BLaER1 treated with 17β-estradiol and CSF1 and Interleukin-3, amounts not matched to agents 10 nM and 100 nM (cell line): ENCODE data around the gene STK32B.

Experiments used
- H3K27ac ChIP-seq, 11 experiments: shearing (Covaris generic); formaldehyde crosslinking; 2 replicates each; pipeline ENCODE4 v1.8.1; 2022
- H3K27me3 ChIP-seq, 11 experiments: shearing (Covaris generic); formaldehyde crosslinking; 2 replicates each; pipeline ENCODE4 v1.8.1; 2022
- H3K36me3 ChIP-seq, 11 experiments: shearing (Covaris generic); formaldehyde crosslinking; 2 replicates each; pipeline ENCODE4 v1.8.1; 2022
- H3K4me1 ChIP-seq, 10 experiments: shearing (Covaris generic); formaldehyde crosslinking; 2 replicates each; pipeline ENCODE4 v1.8.1; 2022
- H3K4me2 ChIP-seq, 11 experiments: shearing (Covaris generic); formaldehyde crosslinking; 2 replicates each; pipeline ENCODE4 v1.8.1; 2022
- H3K4me3 ChIP-seq, 10 experiments: shearing (Covaris generic); formaldehyde crosslinking; 2 replicates each; pipeline ENCODE4 v1.8.1; 2022
- H3K9ac ChIP-seq, 11 experiments: shearing (Covaris generic); formaldehyde crosslinking; 2 replicates each; pipeline ENCODE4 v1.8.1; 2022
- H3K9me3 ChIP-seq, 11 experiments: shearing (Covaris generic); formaldehyde crosslinking; replicated peaks in 1 of 11; 2 replicates each; pipeline ENCODE4 v1.8.1; 2022
- H4K20me1 ChIP-seq, 11 experiments: shearing (Covaris generic); formaldehyde crosslinking; 2 replicates each; pipeline ENCODE4 v1.8.1; 2022
- Cebpa-rat ChIP-seq, 11 experiments: shearing (Covaris generic); IDR thresholded peaks; 2 replicates each; pipeline ENCODE4 v1.8.1; 2022

STK32B gene

DNA sequence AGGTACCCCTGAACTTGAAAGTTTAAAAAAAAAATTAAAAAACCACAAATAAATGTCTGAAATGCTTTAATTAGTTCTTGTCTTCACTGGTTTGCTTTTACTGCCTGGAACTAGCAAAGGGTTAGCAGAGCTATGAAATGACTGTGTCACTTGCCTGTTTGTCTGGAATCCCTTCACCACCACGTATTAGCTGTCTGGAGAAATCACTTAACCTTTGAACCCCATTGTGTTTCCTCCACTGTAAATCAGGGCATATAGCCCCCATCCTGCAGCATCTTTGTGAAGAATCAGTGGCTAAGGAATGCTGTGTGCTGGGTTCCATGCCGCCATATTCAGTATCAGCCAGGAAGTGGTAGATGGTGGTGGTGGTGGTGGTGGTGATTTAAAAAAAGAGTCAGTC lies 38.3 kb upstream of the STK32B start:
- Histone ChIP-seq H4K20me1 (no peaks in the 10 kb centered on the region), H3K4me1 (peaks cover 0 to 30% (median 21%) of the 10 kb centered on the region in 10 experiments; a peak in 17 of 20 replicates), H3K27ac (no peak overlapping the region; a peak in 1 of 22 replicates), H3K4me3 (no peak overlapping the region), H3K9ac (no peak overlapping the region), H3K4me2 (peak overlapping the region in 6 of 11 experiments; percentile 26 to 79 (median 69); a peak in 5 of 22 replicates), H3K36me3 (no peaks in the 10 kb centered on the region), H3K9me3 (peaks cover 0 to 22% (median 4%) of the 10 kb centered on the region in 11 experiments; a peak in 5 of 22 replicates), H3K27me3 (no peaks in the 10 kb centered on the region)
- TF ChIP-seq Cebpa-rat (IDR thresholded peaks at IDR 0.05), result no peak

DNA sequence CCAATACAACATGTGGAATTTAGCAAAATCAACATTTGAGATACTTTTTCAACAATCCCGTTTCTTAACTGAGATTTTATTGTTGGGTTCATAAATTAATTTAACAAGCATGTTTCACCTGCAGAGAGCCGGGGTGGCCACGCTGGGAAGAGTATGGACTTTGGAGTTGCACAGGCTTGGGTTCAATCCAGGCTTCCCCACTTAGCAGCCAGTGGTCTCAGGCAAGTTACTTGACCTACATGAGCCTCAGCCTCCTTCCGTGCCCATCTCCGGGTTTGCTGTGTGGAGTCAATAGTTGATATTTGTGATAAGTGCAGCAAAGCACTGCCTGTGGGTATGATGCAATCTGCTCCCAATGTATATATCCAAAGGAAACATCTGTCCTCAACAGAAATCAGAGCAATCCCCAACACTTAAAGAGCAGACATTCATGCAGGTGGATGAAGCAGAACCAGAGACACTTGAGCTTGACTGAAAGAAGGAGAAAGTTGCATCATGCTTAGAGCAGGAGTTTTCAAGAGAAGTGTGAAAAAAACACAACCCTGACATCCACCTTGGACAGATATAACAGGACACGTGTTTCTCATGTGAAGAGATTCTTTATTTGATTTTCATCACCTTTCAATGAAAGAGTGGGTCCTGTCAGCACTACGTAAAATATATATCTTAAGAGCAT lies 37.1 kb upstream of the STK32B start:
- Histone ChIP-seq H3K4me2 (peak overlapping the region; percentile 19 to 79 (median 67); a peak in 20 of 22 replicates), H4K20me1 (no peaks in the 10 kb centered on the region), H3K27ac (peak overlapping the region in 5 of 11 experiments; percentile 16 to 46 (median 42); a peak in 8 of 22 replicates), H3K4me1 (peaks cover 7 to 39% (median 23%) of the 10 kb centered on the region in 10 experiments), H3K9me3 (peaks cover 0 to 22% (median 4%) of the 10 kb centered on the region in 11 experiments; a peak in 5 of 22 replicates), H3K27me3 (peaks cover 7 to 12% (median 9%) of the 10 kb centered on the region in 11 experiments; a peak in 20 of 22 replicates), H3K4me3 (no peak overlapping the region), H3K9ac (no peak overlapping the region; a peak in 1 of 22 replicates), H3K36me3 (no peaks in the 10 kb centered on the region)
- peak in 8 of 11 experiments; percentile 31 to 87 (median 66); a peak in 13 of 22 replicates for TF ChIP-seq Cebpa-rat (IDR thresholded peaks at IDR 0.05)

DNA sequence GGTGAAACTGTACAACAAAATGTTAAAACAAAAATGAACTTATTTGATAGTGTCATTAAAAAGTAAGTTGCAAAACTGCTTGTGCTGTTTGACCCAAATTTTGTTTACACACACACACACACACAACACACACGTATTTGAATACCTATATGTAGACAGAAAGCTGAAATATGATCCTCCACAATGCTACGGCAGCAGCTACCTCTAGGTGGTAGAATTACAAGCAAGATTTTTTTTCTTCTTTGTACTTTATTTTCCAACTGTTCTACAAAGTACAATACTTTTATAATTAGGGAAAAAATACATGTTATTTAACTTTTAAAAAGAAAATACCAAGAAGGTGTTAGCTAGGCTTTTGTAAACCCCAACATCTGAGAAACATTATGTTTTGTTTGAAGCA lies 33.2 kb upstream of the STK32B start:
- Histone ChIP-seq H3K27me3 (peaks cover 10 to 19% (median 15%) of the 10 kb centered on the region in 11 experiments; a peak in 20 of 22 replicates), H4K20me1 (no peaks in the 10 kb centered on the region; a peak in 1 of 22 replicates), H3K9me3 (peaks cover 0 to 3% (median 0%) of the 10 kb centered on the region in 11 experiments; a peak in 2 of 22 replicates), H3K4me3 (no peak overlapping the region), H3K36me3 (no peaks in the 10 kb centered on the region), H3K27ac (no peak overlapping the region), H3K9ac (no peak overlapping the region), H3K4me1 (peaks cover 10 to 42% (median 27%) of the 10 kb centered on the region in 10 experiments), H3K4me2 (peak overlapping the region in 7 of 11 experiments; percentile 19 to 87 (median 64); a peak in 6 of 22 replicates)
- TF ChIP-seq Cebpa-rat (IDR thresholded peaks at IDR 0.05), result no peak

DNA sequence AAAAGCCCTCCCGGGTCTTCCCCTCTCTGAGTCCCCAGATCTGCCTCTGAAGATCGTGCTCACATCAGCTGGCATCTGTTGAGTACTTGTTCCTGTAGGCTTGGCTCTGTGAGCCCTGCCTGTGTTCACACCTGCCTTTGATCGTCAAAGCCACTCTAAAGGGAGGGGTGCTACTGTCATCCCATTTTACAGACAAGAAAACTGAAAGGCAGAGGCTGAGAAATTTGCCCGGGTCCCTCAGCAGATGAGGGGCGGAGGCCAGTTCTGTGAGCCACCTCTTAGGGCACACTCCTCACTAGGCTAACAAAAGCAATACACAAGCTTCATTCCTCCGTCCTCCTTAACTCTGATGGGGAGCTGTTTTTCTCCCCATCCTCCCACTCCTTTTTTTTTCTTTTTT lies 32.7 kb upstream of the STK32B start:
- peaks cover 10 to 37% (median 22%) of the 10 kb centered on the region in 10 experiments for H3K4me1 ChIP-seq
- H3K9me3 ChIP-seq, result peaks cover 0 to 6% (median 0%) of the 10 kb centered on the region in 11 experiments; a peak in 3 of 22 replicates
- no peak for TF ChIP-seq Cebpa-rat (IDR thresholded peaks at IDR 0.05)
- no peaks in the 10 kb centered on the region; a peak in 1 of 22 replicates for H4K20me1 ChIP-seq
- no peak overlapping the region for H3K27ac ChIP-seq
- peak overlapping the region in 9 of 11 experiments; percentile 19 to 87 (median 75); a peak in 13 of 22 replicates for H3K4me2 ChIP-seq
- H3K4me3 ChIP-seq, result no peak overlapping the region
- no peak overlapping the region for H3K9ac ChIP-seq
- H3K27me3 ChIP-seq, result peaks cover 10 to 19% (median 15%) of the 10 kb centered on the region in 11 experiments; a peak in 20 of 22 replicates
- no peaks in the 10 kb centered on the region for H3K36me3 ChIP-seq

DNA sequence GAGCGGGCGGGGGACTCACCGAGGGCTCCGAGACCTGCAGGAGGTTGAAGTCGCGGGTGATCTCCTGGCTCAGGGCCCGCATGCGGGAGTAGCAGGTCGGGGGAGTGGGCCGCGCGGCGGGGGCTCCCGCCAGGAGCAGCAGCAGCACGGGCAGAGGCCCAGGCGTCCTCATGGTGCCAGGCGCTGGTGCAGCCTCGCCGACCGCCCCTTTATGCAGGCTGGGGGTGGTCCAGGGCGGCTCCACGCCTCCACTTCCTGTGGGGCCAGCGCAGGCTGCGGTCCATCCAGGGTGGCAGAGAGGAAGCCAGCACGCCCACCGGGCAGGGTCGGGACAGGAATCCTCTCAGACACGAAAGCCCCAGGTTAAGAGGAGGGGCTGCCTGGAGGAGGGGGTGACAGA lies 32.0 kb upstream of the STK32B start, which contains the start of gene CYTL1:
Gene CYTL1, minus strand, starts transcription at position 185 of the 400 bp plus-strand sequence. Its CDS starts 13 bp downstream, at position 172.
- Histone ChIP-seq H3K4me1 (peaks cover 7 to 31% (median 16%) of the 10 kb centered on the region in 10 experiments), H3K4me2 (peak within 1 kb of the TSS; percentile 49 to 87 (median 76)), H3K27me3 (peaks cover 10 to 19% (median 15%) of the 10 kb centered on the region in 11 experiments; a peak in 20 of 22 replicates), H3K36me3 (no peaks in the 10 kb centered on the region), H3K9me3 (peaks cover 0 to 6% (median 0%) of the 10 kb centered on the region in 11 experiments; a peak in 3 of 22 replicates), H3K9ac (peak within 1 kb of the TSS in 6 of 11 experiments; percentile 1 to 58 (median 27); a peak in 5 of 22 replicates), H3K27ac (no peak within 1 kb of the TSS), H3K4me3 (peak within 1 kb of the TSS in 6 of 10 experiments; percentile 14 to 60 (median 38); a peak in 10 of 20 replicates), H4K20me1 (no peaks in the 10 kb centered on the region; a peak in 1 of 22 replicates)
- TF ChIP-seq Cebpa-rat (IDR thresholded peaks at IDR 0.05), result no peak

DNA sequence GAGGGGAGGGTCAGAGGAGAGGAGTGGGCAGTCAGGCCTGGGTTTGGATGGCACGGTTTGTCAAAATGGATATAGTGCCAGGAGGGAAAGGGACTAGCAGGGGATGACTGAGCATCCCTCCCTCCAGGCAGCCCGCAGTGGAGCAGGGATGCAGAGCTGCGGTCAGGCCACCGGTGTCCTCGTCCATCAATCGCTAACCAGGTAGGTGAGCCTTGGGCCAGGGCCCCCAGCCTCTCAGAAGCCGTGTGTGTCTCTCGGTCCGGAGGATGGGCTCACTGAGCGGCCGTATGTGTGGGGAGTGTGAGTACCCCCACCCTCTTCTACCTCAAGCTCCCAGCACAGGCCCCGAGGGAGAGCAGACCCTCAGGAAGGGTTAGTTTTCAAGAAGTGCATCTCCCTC lies 31.5 kb upstream of the STK32B start:
- Histone ChIP-seq H3K36me3 (no peaks in the 10 kb centered on the region), H4K20me1 (no peaks in the 10 kb centered on the region; a peak in 1 of 22 replicates), H3K9me3 (peaks cover 0 to 11% (median 0%) of the 10 kb centered on the region in 11 experiments; a peak in 3 of 22 replicates), H3K4me2 (peak overlapping the region; percentile 49 to 87 (median 76); a peak in 13 of 22 replicates), H3K4me3 (no peak overlapping the region), H3K27ac (no peak overlapping the region), H3K27me3 (peaks cover 10 to 19% (median 15%) of the 10 kb centered on the region in 11 experiments; a peak in 20 of 22 replicates), H3K9ac (no peak overlapping the region), H3K4me1 (peaks cover 6 to 31% (median 17%) of the 10 kb centered on the region in 10 experiments)
- no peak for TF ChIP-seq Cebpa-rat (IDR thresholded peaks at IDR 0.05)

DNA sequence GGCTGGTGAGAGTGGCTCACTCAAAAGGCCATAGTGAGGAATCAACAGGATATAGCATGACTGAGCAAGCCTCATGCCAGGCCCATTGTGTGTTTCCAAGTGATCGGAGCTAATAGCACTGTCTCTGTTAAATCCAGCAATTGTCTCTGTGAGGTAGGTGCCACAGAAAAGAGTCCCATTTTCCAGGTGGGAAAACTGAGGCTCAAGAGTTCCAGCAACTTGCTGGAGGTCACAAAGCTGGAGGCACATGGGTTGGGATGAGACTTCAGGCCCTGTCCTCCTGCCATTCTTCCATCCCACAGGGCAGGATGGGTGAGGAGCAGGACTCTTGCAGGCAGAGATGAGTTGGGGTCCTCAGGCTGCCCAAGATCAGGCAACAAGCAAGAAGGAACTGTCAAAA lies 30.9 kb upstream of the STK32B start:
- no peak overlapping the region for H3K9ac ChIP-seq
- H3K4me1 ChIP-seq, result peaks cover 6 to 31% (median 17%) of the 10 kb centered on the region in 10 experiments
- no peak for TF ChIP-seq Cebpa-rat (IDR thresholded peaks at IDR 0.05)
- H3K4me3 ChIP-seq, result no peak overlapping the region
- peaks cover 0 to 16% (median 0%) of the 10 kb centered on the region in 11 experiments; a peak in 3 of 22 replicates for H3K9me3 ChIP-seq
- H3K27ac ChIP-seq, result no peak overlapping the region
- no peak overlapping the region for H3K4me2 ChIP-seq
- no peaks in the 10 kb centered on the region for H3K36me3 ChIP-seq
- no peaks in the 10 kb centered on the region; a peak in 1 of 22 replicates for H4K20me1 ChIP-seq
- H3K27me3 ChIP-seq, result peaks cover 10 to 19% (median 15%) of the 10 kb centered on the region in 11 experiments; a peak in 20 of 22 replicates

DNA sequence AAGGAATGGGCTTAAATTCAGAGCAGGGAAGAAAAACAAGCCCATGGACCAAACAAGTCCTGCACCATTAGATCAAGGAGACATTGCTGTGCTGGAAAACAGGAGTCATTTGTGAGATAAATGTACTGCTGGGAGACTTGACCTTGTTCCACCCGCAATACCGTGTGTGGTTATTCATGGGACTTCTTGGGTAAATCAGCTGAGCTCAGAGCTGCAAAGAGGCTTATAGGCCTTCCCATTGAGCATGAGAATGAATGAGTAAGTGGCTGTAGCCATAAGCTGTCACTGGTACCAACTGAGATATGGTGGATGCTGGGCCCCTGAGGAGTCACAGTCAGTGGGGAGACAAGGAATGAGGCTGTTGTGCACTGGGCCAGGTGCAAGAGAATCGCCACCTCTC lies 29.7 kb upstream of the STK32B start:
- Histone ChIP-seq H3K4me1 (peaks cover 7 to 28% (median 17%) of the 10 kb centered on the region in 10 experiments), H3K9me3 (peaks cover 0 to 16% (median 0%) of the 10 kb centered on the region in 11 experiments; a peak in 4 of 22 replicates), H3K4me2 (no peak overlapping the region), H3K9ac (no peak overlapping the region), H3K4me3 (no peak overlapping the region), H3K36me3 (no peaks in the 10 kb centered on the region), H4K20me1 (no peaks in the 10 kb centered on the region; a peak in 1 of 22 replicates), H3K27ac (no peak overlapping the region), H3K27me3 (peaks cover 10 to 19% (median 15%) of the 10 kb centered on the region in 11 experiments; a peak in 20 of 22 replicates)
- TF ChIP-seq Cebpa-rat (IDR thresholded peaks at IDR 0.05), result no peak
